Measurements from ENCODE around the gene TIMM22. TPM values are rescaled to one million over a fixed set of nuclear protein-coding genes. Genes with fewer than 3 reads are reported as not detected.

Gene TIMM22
- polyA plus RNA-seq, 3 donors = 3.2 to 13.6 (median 13.1) TPM

DNA sequence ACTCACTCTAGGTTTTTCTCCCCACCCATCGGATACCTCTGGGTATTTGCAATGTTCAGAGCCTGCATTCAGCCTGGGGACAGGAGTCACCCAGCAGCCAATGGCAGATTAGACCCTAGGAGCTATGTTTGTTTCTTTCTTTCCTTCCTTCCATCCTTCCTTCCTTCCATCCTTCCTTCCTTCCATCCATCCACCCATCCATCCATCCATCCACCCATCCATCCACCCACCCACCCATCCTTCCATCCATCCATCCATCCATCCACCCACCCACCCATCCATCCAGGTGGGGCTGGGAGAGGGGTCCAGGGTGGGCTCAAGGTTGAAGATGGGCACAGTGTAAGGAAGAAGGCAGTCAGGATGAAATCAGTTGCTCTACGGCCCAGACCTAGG is 39.9 kb downstream of the TIMM22 start:
- H3K4me3 ChIP-seq (replicated peaks in 1 of 3; ENCODE audit: low read depth in 2 of 3, low read length in 3 of 3) = no peak overlapping the region
- intact Hi-C loops (cut with micrococcal nuclease) = no loop called here
- Mint-ChIP-seq H3K27me3 (ENCODE audit: low read depth in 3 of 3) (peaks cover 0 to 2% (median 0%) of the 10 kb centered on the region in 3 donors), H3K9me3 (peaks cover 0 to 1% (median 0%) of the 10 kb centered on the region in 7 donors), H3K27ac (peak overlapping the region in 3 of 7 donors; percentile 11 to 69 (median 52)), H3K36me3 (peaks cover 27 to 50% of the 10 kb centered on the region in 2 donors), H3K4me1 (peaks cover 38% of the 10 kb centered on the region), H3K4me3 (no peak overlapping the region)
- TF ChIP-seq, protein P1, sequence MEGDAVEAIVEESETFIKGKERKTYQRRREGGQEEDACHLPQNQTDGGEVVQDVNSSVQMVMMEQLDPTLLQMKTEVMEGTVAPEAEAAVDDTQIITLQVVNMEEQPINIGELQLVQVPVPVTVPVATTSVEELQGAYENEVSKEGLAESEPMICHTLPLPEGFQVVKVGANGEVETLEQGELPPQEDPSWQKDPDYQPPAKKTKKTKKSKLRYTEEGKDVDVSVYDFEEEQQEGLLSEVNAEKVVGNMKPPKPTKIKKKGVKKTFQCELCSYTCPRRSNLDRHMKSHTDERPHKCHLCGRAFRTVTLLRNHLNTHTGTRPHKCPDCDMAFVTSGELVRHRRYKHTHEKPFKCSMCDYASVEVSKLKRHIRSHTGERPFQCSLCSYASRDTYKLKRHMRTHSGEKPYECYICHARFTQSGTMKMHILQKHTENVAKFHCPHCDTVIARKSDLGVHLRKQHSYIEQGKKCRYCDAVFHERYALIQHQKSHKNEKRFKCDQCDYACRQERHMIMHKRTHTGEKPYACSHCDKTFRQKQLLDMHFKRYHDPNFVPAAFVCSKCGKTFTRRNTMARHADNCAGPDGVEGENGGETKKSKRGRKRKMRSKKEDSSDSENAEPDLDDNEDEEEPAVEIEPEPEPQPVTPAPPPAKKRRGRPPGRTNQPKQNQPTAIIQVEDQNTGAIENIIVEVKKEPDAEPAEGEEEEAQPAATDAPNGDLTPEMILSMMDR (IDR thresholded peaks at IDR 0.05) = no peak
- H3K9ac ChIP-seq (ENCODE audit: insufficient read depth, low read length, poor library complexity, severe bottlenecking) = no peak overlapping the region
- peaks cover 24 to 27% of the 10 kb centered on the region in 2 donors for H3K4me1 ChIP-seq (ENCODE audit: control insufficient read depth in 1 of 2, insufficient read depth in 2 of 2, low read length in 2 of 2)
- H3K9me3 ChIP-seq (replicated peaks in 1 of 2; ENCODE audit: control insufficient read depth in 1 of 2, insufficient read depth in 1 of 2, low read length in 2 of 2) = no peaks in the 10 kb centered on the region
- H3K4me2 ChIP-seq (replicated peaks; ENCODE audit: extremely low read depth, low read length, poor library complexity, severe bottlenecking) = no peak overlapping the region
- 100% methylated on average over 2 of the region's 2 CpGs for WGBS (ENCODE audit: insufficient coverage)
- peaks cover 58% of the 10 kb centered on the region for H3K79me2 ChIP-seq (ENCODE audit: insufficient read depth, low read length)
- H3K27ac ChIP-seq (ENCODE audit: low read depth in 1 of 2, low read length in 2 of 2) = no peak overlapping the region
- no peak overlapping the region for H2AFZ ChIP-seq (ENCODE audit: insufficient read depth, low read depth, low read length, poor library complexity, severe bottlenecking)
- H4K20me1 ChIP-seq (ENCODE audit: insufficient read depth, low read length) = peaks cover 86% of the 10 kb centered on the region
- H3K27me3 ChIP-seq (ENCODE audit: control insufficient read depth in 2 of 2, insufficient read depth in 2 of 2, low read length in 2 of 2) = no peaks in the 10 kb centered on the region
- DNase-seq = no peak
- peaks cover 19 to 50% of the 10 kb centered on the region in 2 donors for H3K36me3 ChIP-seq (replicated peaks in 1 of 2; ENCODE audit: control insufficient read depth in 1 of 2, insufficient read depth in 2 of 2, low read length in 2 of 2)

GRCh38 chr17:1037238-1037879 is 40.4 kb downstream of the TIMM22 start:
- H3K36me3 Mint-ChIP-seq = peaks cover 32 to 51% of the 10 kb centered on the region in 2 donors
- DNase-seq = no peak
- peaks cover 0 to 2% (median 0%) of the 10 kb centered on the region in 7 donors for H3K9me3 Mint-ChIP-seq
- H3K4me2 ChIP-seq (replicated peaks; ENCODE audit: extremely low read depth, low read length, poor library complexity, severe bottlenecking) = no peak overlapping the region
- H3K79me2 ChIP-seq (ENCODE audit: insufficient read depth, low read length) = peaks cover 60% of the 10 kb centered on the region
- H3K27me3 Mint-ChIP-seq (ENCODE audit: low read depth in 3 of 3) = peaks cover 0 to 2% (median 0%) of the 10 kb centered on the region in 3 donors
- intact Hi-C loops (cut with micrococcal nuclease) = no loop called here
- TF ChIP-seq, protein P1 (IDR thresholded peaks at IDR 0.05) = no peak
- H2AFZ ChIP-seq (ENCODE audit: insufficient read depth, low read depth, low read length, poor library complexity, severe bottlenecking) = no peak overlapping the region
- H3K9ac ChIP-seq (ENCODE audit: insufficient read depth, low read length, poor library complexity, severe bottlenecking) = no peak overlapping the region
- peaks cover 22 to 53% of the 10 kb centered on the region in 2 donors for H3K36me3 ChIP-seq (replicated peaks in 1 of 2; ENCODE audit: control insufficient read depth in 1 of 2, insufficient read depth in 2 of 2, low read length in 2 of 2)
- no peak overlapping the region for H3K4me3 Mint-ChIP-seq
- H3K27ac ChIP-seq (ENCODE audit: low read depth in 1 of 2, low read length in 2 of 2) = no peak overlapping the region
- H3K4me3 ChIP-seq (replicated peaks in 1 of 3; ENCODE audit: low read depth in 2 of 3, low read length in 3 of 3) = no peak overlapping the region
- 93% methylated on average over 13 of the region's 19 CpGs for WGBS (ENCODE audit: insufficient coverage)
- H4K20me1 ChIP-seq (ENCODE audit: insufficient read depth, low read length) = peaks cover 86% of the 10 kb centered on the region
- peaks cover 38% of the 10 kb centered on the region for H3K4me1 Mint-ChIP-seq
- H3K27ac Mint-ChIP-seq = peak overlapping the region in 2 of 7 donors; percentile 30 to 41
- peaks cover 24 to 27% of the 10 kb centered on the region in 2 donors for H3K4me1 ChIP-seq (ENCODE audit: control insufficient read depth in 1 of 2, insufficient read depth in 2 of 2, low read length in 2 of 2)
- H3K27me3 ChIP-seq (ENCODE audit: control insufficient read depth in 2 of 2, insufficient read depth in 2 of 2, low read length in 2 of 2) = no peaks in the 10 kb centered on the region
- no peaks in the 10 kb centered on the region for H3K9me3 ChIP-seq (replicated peaks in 1 of 2; ENCODE audit: control insufficient read depth in 1 of 2, insufficient read depth in 1 of 2, low read length in 2 of 2)
